Measurements from ENCODE around the gene MRPL32.

MRPL32 gene

DNA sequence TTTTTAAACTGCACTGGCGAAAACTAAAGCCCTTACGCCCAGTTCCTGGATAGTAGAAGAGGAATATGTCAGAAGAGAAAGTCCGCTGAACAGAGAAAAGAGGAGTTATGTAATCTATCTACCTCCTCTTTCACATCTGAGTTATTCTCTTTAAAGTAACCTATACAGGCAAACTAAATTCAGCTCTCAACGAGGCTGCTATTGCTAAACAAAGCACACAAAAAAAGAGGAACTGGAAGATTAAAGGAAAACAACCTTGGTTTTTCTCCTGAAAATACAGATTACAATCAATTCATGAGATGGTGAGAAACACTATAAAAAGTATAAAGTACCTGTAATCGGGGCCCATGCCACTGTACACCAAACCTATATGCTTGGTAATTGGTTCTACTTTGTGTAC, 6.0 kb upstream of the MRPL32 start:
- DNase-seq (ENCODE audit: low read depth in 2 of 2), result no peak

DNA sequence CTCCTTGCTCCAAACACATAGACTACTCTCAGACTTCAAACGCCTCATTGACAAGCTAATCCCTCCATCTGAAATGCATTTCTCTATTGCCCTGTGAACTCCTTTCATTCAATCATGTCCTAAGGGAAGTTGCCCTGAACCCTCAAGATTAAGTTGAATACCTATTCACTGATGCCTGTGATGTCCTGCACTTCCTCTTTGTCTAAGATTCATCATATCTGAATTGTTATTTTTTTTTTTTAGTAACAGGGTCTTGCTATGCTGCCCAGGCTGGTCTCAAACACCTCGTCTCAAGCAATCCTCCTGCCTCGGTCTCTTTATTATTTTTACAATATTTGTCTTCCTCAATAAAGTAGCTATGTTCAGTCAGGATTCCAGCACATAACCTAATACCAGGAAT, 3.4 kb upstream of the MRPL32 start:
- no peak for DNase-seq (ENCODE audit: low read depth in 2 of 2)

DNA sequence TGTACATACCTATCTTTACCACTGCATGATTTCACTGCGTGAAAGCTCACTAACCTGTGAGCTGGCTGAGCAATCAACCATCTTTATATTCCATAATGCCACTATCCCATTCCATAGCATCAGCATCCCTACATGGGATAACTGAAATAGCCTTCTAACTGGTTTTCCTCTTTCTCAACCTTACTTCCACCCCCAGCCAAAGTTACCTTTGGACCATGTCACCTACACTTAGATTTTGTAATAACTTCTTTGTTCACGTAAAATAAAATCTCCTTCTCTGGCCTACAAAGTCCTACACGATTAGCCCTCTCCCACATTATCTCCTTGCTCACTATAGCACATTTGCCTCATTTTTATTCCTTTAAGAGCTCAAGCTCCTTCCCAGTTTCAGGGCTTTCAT, 2.7 kb upstream of the MRPL32 start:
- DNase-seq (ENCODE audit: low read depth in 2 of 2), result no peak

- DNase-seq (ENCODE audit: low read depth in 2 of 2), result no peak
Observed at GRCh38 chr7:42930889-42931288, 1.3 kb upstream of the MRPL32 start.

- no peak for DNase-seq (ENCODE audit: low read depth in 2 of 2)
Observed at GRCh38 chr7:42931447-42931833, 736 bp upstream of the MRPL32 start.

GRCh38 chr7:42932811-42933591, 825 bp downstream of the MRPL32 start:
- DNase-seq (ENCODE audit: low read depth in 2 of 2), result no peak

DNA sequence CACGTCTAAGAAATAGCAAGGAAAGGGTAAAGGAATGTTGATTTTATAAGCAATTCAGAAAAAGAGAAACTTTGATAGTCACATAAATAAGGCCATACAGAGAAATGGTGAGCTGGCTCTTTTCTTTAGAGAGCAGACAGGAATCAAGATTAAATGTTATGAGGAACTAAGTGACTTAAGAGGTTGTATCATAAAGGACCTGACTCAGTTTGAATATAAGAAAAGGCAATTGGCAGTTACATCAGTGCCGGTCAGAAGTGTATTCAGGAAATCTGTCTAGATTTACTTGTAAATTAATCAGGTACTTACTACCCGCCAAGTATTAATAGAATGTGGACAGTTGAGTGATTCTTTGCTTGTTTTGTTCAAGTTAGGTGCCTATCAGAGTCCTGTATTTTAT, 2.1 kb downstream of the MRPL32 start:
- no peak for DNase-seq (ENCODE audit: low read depth in 2 of 2)

DNA sequence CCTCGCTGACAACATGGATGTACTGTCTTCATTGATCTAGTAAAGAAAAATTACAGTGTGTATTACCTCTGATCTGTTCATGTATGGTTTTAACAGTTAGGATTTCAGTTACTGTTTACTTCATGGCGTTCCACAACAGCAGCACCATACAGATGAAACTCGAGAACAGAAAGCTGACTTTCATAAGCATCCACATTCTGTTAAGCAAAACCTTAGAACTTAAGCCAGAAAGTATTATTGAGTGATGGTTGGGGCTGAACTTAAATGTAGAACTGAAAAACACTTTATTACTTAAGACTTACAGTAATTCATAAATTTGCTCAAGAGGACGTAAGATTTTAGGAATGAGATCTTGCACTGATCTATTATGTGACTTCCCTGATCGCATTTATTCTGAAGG, 3.7 kb downstream of the MRPL32 start:
- no peak for DNase-seq (ENCODE audit: low read depth in 2 of 2)

GRCh38 chr7:42939457-42940240, 7.5 kb downstream of the MRPL32 start:
- DNase-seq (ENCODE audit: low read depth in 2 of 2), result no peak

DNA sequence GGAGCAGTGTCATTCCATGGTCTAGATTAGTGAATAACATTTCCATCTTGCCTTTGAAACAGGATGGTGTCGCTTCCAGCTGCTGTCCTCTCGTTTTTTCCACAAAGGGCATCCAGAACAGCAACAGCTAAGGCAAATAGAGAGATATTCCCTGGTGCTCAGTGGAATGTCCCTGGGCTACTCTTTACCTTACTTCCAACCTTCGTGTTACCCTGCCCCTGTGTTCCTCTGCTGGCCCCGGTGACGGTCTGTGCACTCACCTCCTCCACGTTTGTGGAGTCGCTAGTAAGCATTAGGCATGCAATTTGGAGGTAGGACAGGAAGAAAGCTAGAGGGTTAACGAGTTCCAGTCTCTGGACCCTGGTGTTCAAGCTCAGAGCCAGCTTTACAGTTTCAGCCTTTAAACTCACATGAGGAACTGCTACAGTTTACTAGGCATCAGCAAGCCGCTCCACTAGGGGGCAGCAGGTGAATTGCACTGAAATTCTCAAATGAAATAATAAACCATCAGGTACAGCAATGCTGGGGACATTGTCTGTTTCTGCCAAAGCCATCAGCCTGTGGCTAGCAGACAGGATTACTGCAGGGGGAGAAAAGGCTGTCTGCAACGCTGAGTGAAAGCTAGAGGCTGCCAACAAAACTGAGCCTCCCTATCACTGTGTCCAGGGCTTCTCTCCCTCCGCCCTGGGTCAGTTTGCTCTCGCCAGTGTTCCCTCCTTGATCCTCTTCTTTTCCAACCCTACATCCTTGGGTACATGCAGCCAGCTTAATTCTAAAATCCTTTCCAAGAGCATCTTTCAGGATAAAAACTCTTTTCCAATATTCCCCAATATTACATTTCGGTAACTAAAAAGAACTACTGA, 9.0 kb downstream of the MRPL32 start:
- DNase-seq (ENCODE audit: low read depth in 2 of 2), result peak; percentile 65 to 66

GRCh38 chr7:42945821-42946626, 13.8 kb downstream of the MRPL32 start:
- no peak for DNase-seq (ENCODE audit: low read depth in 2 of 2)

- no peak for DNase-seq (ENCODE audit: low read depth in 2 of 2)
Observed at GRCh38 chr7:42946627-42946950, 14.4 kb downstream of the MRPL32 start.

DNA sequence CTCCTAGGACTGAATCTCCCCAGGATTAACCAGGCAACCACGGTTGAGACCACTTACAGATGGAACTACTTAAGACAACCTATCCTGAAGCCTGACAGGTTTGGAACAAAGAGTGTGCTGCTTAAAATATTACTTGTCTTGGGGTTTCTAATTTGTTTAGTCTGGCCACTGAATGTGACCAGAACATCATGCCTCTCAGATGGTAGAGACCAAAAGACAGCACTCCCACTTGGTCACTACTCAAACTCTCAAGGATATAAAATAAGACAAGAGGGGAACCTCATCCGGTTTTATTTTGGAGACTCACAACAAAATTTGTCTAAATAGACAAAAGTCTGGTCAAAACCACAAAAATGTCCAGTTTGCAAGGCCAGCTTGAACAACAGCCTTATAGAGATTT, 15.3 kb downstream of the MRPL32 start:
- no peak for DNase-seq (ENCODE audit: low read depth in 2 of 2)

- no peak for DNase-seq (ENCODE audit: low read depth in 2 of 2)
Observed at GRCh38 chr7:42950417-42950816, 18.2 kb downstream of the MRPL32 start.

GRCh38 chr7:42952328-42952727, 20.2 kb downstream of the MRPL32 start:
- no peak for DNase-seq (ENCODE audit: low read depth in 2 of 2)

- DNase-seq (ENCODE audit: low read depth in 2 of 2), result no peak
Observed at GRCh38 chr7:42953994-42954393, 21.8 kb downstream of the MRPL32 start.

- no peak for DNase-seq (ENCODE audit: low read depth in 2 of 2)
Observed at GRCh38 chr7:42956062-42956461, 23.9 kb downstream of the MRPL32 start.

DNA sequence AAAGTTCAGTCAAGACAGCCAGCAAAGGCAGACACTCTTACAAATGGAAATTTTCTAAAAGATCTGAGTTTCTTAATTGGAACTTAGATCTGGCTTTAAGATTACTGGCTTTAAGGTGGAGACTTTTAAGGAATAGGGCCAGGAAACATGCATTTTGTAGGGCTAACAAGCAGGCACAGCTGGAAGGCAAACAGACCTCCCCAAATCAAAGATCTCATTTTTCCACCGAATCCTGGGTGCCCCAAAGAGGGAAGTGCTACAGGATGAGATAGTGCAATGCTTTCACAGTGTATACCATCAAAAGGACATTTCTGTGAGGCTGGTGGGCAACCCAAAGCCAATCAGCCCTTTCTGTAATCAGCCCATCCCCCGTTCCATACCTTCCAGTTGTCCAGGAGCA, 27.4 kb downstream of the MRPL32 start:
- DNase-seq (ENCODE audit: low read depth in 2 of 2), result no peak

DNA sequence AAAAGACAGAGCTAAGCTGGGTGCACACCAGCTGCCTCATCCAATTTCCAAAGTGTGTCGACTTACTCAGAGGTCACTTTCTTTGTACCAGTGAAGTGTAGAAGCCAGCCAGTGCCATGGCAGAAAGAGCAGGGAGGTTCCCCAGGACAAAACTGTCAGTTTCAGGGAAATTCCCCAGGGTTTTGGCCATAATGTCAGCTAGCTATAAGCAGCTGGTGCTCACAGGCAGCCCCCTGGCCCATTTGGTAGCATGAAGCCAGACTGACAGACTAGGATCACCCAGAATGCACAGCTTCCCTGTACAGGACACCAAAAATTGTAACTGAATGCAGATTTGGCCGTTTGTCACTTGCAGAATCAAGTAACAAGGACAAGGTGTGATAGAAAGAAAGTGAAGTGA, 28.6 kb downstream of the MRPL32 start:
- DNase-seq (ENCODE audit: low read depth in 2 of 2), result no peak

GRCh38 chr7:42961170-42961569, 29.0 kb downstream of the MRPL32 start:
- no peak for DNase-seq (ENCODE audit: low read depth in 2 of 2)

DNA sequence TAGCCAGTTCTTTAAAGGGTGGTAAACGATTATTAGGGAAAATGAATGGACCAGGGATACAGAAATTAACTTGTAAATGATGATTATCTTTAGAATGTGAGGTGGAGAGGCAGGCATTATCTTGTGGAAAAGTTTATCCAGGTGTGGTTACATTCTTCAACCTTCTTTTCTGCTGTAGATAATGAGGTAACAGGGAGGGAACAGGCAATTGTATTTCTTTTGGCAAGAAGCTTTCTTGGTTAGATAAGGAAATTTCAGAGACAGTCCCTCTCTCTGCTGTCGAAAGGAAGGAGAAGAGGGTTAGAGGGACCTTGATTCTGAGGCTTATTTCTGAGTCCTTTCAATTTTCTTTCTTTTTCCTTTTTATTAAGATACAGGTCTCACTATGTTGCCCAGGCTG, 32.1 kb downstream of the MRPL32 start:
- no peak for DNase-seq (ENCODE audit: low read depth in 2 of 2)

Data from fibroblast of skin of left quadriceps (primary cell).